CD4-positive, alpha-beta T cell treated with Interleukin-4 for 1 hour (primary cell): Measurements from ENCODE around the gene ARAP3.

Experiments
- DNase-seq, 2 donors: peaks; one replicate each; pipeline ENCODE4 v3.0.0-alpha.2; 2020 to 2022

ARAP3 gene

GRCh38 chr5:141665995-141666940 lies 15.8 kb downstream of the ARAP3 start:
- no peak for DNase-seq

GRCh38 chr5:141664733-141665461 lies 17.1 kb downstream of the ARAP3 start:
- peak; percentile 76 to 77 for DNase-seq

- DNase-seq, result no peak
These were observed 18.5 kb downstream of the ARAP3 start for GRCh38 chr5:141663506-141663905.

GRCh38 chr5:141662028-141662427 lies 20.0 kb downstream of the ARAP3 start:
- DNase-seq, result no peak

- DNase-seq, result no peak
These were observed 24.0 kb downstream of the ARAP3 start for GRCh38 chr5:141657937-141658545.

GRCh38 chr5:141657404-141657803 lies 24.6 kb downstream of the ARAP3 start:
- no peak for DNase-seq

GRCh38 chr5:141656396-141656795 lies 25.6 kb downstream of the ARAP3 start:
- no peak for DNase-seq

DNA sequence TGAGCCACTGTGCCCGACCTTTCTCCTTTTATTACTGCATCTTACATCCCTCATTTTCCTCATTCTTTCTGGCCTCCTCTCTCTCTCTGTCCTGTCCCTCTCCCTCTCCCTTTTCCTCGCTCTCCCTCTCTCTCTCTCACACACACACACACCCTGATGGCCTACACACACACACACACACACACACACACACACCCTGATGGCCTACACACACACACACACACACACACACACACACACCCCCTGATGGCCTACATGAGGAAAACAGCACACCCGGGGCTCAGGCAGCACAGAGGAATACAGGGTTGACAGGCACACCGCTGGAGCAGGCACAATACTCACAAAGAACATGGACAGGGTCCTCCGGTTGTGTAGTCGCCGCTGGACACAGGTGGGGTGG lies 27.0 kb downstream of the ARAP3 start:
- DNase-seq, result no peak

- no peak for DNase-seq
These were observed 27.7 kb downstream of the ARAP3 start for GRCh38 chr5:141654298-141654697.

DNA sequence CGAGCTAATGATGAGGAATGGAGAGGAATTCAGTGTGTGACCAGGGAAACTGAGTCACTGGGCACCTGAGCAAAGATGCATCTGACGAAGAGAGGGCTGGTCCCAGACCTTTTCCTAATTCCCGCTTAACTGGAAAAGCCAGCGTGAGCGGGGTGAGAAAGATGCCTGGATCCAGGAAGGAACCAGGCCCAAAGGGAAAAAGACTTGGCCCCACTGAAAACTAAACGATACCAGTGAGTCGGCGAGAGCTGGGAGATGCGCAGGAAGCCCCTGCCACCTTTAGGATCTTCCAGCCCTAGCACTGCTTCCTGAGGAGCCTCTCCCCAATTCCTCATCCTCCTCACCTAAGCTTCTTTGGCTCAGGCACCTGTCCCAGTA lies 30.3 kb downstream of the ARAP3 start:
- no peak for DNase-seq

DNA sequence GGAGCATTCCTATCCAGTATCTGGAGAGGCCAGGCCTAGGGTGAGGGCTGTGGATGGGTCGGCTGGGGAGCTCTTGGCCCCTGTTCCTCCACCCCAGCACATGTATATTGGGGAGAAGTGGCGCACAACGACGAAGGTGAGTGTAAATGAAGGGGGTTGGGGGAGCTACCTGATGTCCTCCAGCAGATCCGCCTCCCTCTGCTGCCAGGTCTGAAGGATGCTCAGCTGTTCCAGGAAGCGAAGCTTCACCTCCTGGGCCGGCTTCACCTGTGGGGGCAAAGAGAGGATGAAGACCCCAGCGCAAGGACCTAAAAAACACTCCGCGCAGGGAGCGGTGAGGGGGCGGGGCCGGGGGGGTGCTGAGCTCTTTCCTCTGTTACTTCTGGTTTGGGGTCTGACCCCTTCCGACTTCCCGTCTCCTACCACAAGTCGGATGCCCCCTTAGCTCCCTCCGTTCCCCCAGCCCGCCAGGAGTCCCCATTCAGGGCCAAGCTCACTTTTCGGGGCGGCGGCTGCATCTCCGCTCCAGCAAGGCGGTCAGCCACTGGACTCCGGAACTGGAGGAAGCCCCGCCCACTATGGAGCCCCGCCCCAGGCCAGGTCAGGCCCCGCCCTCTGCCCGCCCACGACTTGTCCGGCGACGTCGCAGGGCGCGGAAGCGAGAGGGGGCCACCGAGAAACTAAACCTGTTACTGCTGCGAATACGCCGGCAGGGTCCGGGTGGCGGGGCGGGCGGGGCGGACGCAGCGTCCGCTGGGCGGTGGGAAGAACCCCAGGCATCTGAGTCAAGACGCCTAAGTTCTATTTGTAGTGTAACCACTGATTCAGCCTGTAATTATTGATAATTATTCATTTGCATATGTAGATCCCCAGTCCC lies 30.9 kb downstream of the ARAP3 start, which contains the start of gene FCHSD1:
FCHSD1 (minus strand) TSS at position 568 of the 877 bp plus-strand sequence; CDS start at position 518, 50 bp downstream.
- peak; percentile 86 to 88 for DNase-seq

GRCh38 chr5:141649972-141650371 lies 32.1 kb downstream of the ARAP3 start:
- DNase-seq, result no peak

GRCh38 chr5:141649056-141649688 lies 32.9 kb downstream of the ARAP3 start:
- DNase-seq, result no peak

- DNase-seq, result no peak
These were observed 34.2 kb downstream of the ARAP3 start for GRCh38 chr5:141647851-141648250.

GRCh38 chr5:141647242-141647641 lies 34.8 kb downstream of the ARAP3 start:
- no peak for DNase-seq

DNA sequence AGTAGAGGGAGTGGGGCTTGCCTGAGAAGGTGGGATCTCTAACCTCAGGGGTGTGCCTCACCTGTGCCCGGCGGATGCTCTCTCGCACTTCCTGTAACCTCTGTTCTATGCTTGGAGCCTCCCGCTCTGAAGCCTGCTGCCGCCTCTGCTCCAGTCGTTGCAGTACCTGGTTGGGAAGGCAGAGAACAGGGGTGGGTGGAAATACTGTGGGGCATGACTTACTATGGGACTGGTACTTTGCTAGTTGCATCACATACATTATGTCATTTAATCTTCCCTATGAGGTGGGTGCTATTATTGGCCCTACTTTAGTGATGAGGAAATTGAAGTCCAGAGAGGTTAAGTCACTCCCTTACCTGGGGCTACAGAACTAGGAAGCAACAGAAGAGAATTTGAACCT lies 36.0 kb downstream of the ARAP3 start:
- DNase-seq, result no peak

- DNase-seq, result no peak
These were observed 40.3 kb downstream of the ARAP3 start for GRCh38 chr5:141641634-141642267.

- DNase-seq, result no peak
These were observed 41.3 kb downstream of the ARAP3 start for GRCh38 chr5:141640698-141641097.

DNA sequence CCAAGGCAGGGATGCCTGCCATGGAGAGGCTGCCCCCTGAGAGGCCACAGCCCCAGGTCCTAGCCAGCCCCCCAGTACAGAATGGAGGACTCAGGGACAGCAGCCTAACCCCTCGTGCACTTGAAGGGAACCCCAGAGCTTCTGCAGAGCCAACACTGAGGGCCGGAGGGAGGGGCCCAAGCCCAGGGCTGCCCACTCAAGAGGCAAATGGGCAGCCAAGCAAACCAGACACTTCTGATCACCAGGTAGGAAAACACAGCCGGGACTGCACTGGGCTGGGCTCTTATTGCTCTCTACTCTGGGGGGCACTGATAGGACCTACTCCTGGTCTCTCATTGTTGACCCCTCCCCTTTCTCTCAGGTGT lies 42.0 kb downstream of the ARAP3 start:
- DNase-seq, result no peak

DNA sequence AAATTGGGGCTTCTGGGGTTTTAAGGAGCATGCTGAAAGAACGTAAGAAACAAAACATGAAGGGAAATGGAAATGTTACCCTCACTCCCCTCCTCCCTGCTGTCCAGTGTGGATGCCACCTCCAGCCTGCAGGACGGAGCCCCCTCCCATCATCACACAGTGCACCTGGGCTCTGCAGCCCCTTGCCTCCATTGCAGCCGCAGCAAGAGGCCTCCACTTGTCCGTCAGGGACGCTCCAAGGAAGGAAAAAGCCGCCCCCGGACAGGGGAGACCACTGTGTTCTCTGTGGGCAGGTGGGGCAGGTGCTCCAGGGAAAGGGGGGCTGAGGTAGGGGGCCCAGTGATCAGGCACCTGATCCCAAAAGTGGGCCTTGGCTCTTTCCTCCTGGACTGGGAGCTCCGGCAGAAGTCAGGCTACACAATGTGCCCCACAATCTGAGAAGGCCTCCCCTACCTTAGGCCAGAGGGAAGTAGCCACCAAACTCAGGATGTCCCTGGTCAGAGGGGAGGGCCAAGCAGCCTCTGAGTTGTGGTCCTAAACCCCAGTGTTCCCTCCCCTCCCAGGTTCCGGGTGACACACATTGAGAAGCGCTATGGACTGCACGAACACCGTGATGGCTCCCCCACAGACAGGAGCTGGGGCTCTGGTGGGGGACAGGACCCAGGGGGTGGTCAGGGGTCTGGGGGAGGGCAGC lies 42.5 kb downstream of the ARAP3 start:
- DNase-seq, result no peak

- DNase-seq, result no peak
These were observed 43.3 kb downstream of the ARAP3 start for GRCh38 chr5:141638771-141639170.
